Epidermal melanocyte (primary cell): ENCODE measurements around the gene FAM3C.

Experiments
- DNase-seq: peaks from one replicate; pipeline ENCODE4 v3.0.0; 2011; ENCODE audit warnings: low spot score; ENCODE audit not compliant: insufficient read length

Gene FAM3C

DNA sequence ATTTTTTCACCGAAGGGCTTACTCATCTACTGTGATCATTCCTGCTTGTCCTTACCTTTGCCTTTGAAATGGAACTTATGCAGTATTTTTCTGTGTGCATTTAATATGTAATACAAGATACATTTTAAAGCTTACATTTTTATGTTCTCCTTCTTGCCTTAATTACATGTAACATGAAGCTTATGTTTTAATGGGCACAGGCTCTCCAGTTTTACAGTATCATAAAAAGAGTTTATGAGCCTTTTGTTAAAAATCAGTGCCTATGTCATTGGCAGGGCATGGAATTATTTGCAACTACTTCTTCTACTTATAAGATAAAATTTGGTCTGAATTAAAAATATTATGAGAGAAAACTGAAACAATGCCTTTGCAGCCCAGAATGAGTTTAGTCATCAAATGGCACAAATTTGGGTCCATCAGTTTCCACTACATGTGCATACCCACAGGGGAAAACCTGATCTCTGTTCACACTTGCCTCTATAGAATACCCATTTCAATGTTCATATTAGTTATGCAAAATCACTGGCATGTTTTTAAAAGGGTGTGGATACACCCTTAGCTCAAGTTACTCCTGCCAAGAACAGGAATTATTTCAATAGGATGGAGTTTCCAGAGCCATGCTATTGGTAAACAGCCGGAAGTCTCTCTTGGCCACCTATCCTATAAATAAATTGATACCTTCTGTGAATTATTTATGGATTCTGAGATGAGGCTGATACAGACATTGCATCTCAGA lies 95.3 kb downstream of the FAM3C start:
- DNase-seq, result no peak
